Vagina (tissue), 2 donors: ENCODE measurements around the gene SLC37A1. TPM values are rescaled to one million over a fixed set of nuclear protein-coding genes. Genes with fewer than 3 reads are reported as not detected.

ENCODE experiments used
- DNase-seq, 2 donors: peaks; one replicate each; pipeline ENCODE4 v3.0.0-alpha.2; 2017; ENCODE audit errors: extremely low spot score in 2 of 2
- H3K27ac ChIP-seq: fragments of 200-600 bp; sonication (generic); one replicate; pipeline ENCODE4 v1.5.1; 2019
- H3K27me3 ChIP-seq: fragments of 200-600 bp; sonication (generic); one replicate; pipeline ENCODE4 v1.5.1; 2019
- H3K36me3 ChIP-seq, 2 donors: fragments of 200-600 bp; sonication (generic); one replicate each; pipeline ENCODE4 v1.5.1; 2017 to 2019
- H3K4me1 ChIP-seq: fragments of 200-600 bp; sonication (generic); one replicate; pipeline ENCODE4 v1.5.1; 2019
- H3K4me3 ChIP-seq, 2 donors: fragments of 200-600 bp; sonication (generic); 1 replicate in 1 of 2; 2 replicates in 1 of 2; pipeline ENCODE4 v1.5.1; 2016 to 2019
- H3K9me3 ChIP-seq: fragments of 200-600 bp; sonication (generic); one replicate; pipeline ENCODE4 v1.5.1; 2019
- CTCF ChIP-seq, 3 experiments: fragments of 450-650 bp in 2 of 3; fragments of 200-600 bp in 1 of 3; sonication (generic) in 1 of 3; IDR thresholded peaks; one replicate each; pipeline ENCODE4 v1.5.1; 2017 to 2019; ENCODE audit warnings: antibody characterized with exemption in 3 of 3, mild to moderate bottlenecking in 2 of 3, moderate library complexity in 2 of 3
- POLR2A ChIP-seq, 2 donors: fragments of 450-650 bp; IDR thresholded peaks; one replicate each; pipeline ENCODE4 v1.6.1; 2017; ENCODE audit warnings: antibody characterized with exemption in 2 of 2, mild to moderate bottlenecking in 2 of 2, moderate library complexity in 2 of 2
- POLR2AphosphoS5 ChIP-seq, 2 donors: sonication (generic); formaldehyde crosslinking; IDR thresholded peaks; one replicate each; pipeline ENCODE4 v1.9.0; 2017; ENCODE audit warnings: antibody characterized with exemption in 2 of 2, mild to moderate bottlenecking in 2 of 2, low read depth in 1 of 2; ENCODE audit not compliant: insufficient read depth in 1 of 2
- intact Hi-C: fragments of 100-400 bp; cut with DNase I; formaldehyde crosslinking; loops from one replicate; pipeline ENCODE4 v1.15.1; 2023
- total RNA-seq: library from RNA; depleted of rRNA; stranded (reverse); fragments of >200 nt; gene quantifications from one replicate; pipeline ENCODE4 v1.2.3, GENCODE V29; 2016

Gene SLC37A1
- total RNA-seq, 1 donor from 2014 or later: 11.8 TPM

DNA sequence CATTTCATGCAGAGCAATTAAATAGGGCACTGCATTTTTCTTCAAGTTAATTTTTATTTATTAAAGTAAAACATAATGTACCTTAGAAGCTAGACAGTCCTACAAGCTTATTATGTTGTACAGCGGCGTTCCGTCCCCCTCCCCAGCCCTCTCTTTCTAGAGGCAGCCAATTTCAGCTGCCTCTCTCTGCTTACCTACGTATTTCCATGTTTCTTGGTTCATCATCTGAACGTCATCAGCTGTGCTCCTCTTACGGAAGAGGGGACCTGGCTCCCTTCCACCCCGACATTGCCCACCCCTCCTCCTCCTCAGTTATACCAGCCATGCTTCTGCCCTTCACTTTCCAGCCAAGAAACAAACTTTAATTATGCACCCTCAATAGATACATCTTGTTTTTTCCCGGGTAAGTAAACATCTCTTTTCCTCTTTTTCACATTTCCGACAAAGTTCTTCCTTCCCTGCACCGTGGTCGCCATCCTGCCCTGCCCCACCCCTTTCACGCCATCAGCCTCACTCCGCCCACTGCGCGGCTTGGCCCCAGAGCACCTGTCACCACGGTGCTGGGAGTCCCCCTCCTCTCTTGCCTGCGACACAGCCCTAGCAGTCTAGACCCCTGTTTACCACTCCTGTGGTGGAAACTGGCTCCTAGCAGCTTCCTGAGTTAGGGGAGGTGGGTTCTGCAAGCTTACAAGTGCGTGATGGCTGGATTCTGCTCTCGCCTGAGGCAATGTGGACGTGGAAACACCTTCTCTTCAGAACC lies 57.9 kb downstream of the SLC37A1 start:
- no peak overlapping the region for H3K4me3 ChIP-seq
- H3K4me1 ChIP-seq: no peaks in the 10 kb centered on the region
- H3K9me3 ChIP-seq: no peaks in the 10 kb centered on the region
- no peak for DNase-seq
- TF ChIP-seq POLR2AphosphoS5 (IDR thresholded peaks at IDR 0.05; ENCODE audit: insufficient read depth in 1 of 2, low read depth in 1 of 2) (no peak), POLR2A (IDR thresholded peaks at IDR 0.05) (no peak), CTCF (IDR thresholded peaks at IDR 0.05) (no peak)
- no peak overlapping the region for H3K27ac ChIP-seq
- intact Hi-C loops: no loop called here
- H3K36me3 ChIP-seq: peaks cover 0 to 18% of the 10 kb centered on the region in 2 donors
- no peaks in the 10 kb centered on the region for H3K27me3 ChIP-seq

DNA sequence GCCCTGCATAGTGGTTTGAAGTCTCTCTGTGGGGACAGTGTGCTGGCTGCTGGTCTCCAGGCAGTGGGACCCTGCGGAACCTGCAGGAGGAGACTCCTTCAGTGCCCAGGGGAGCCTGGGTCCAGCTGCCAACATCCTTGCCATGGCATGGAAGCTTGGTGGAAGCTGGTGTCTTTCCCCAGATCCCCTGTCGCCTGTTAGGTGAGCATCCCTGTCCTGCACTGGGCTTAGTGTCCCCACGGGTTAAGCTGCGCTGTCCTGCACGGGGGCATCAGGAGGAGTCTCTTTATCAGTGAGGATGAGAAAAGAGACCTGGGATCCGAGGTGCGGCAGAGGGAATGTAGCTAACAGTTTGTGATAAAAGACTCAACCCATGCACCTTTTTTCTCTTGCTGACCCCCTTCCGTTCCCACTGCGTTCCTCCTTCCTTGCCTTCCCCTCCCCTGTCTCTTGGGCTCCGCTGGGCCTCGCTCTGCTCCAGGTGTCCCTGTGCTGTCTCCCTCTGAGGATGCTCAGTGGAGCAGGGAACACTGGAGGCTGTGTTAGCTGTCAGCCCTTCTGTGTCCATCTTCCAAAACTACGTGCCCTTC lies 59.3 kb downstream of the SLC37A1 start:
- no peak overlapping the region for H3K4me3 ChIP-seq
- peaks cover 0 to 18% of the 10 kb centered on the region in 2 donors for H3K36me3 ChIP-seq
- TF ChIP-seq CTCF (IDR thresholded peaks at IDR 0.05) (no peak), POLR2A (IDR thresholded peaks at IDR 0.05) (no peak), POLR2AphosphoS5 (IDR thresholded peaks at IDR 0.05; ENCODE audit: insufficient read depth in 1 of 2, low read depth in 1 of 2) (no peak)
- H3K9me3 ChIP-seq: no peaks in the 10 kb centered on the region
- no peak overlapping the region for H3K27ac ChIP-seq
- intact Hi-C loops: no loop called here
- H3K27me3 ChIP-seq: no peaks in the 10 kb centered on the region
- H3K4me1 ChIP-seq: no peaks in the 10 kb centered on the region
- DNase-seq: no peak

- Histone ChIP-seq H3K27ac (no peak overlapping the region), H3K9me3 (no peaks in the 10 kb centered on the region), H3K27me3 (no peaks in the 10 kb centered on the region), H3K4me3 (no peak overlapping the region), H3K36me3 (peaks cover 0 to 6% of the 10 kb centered on the region in 2 donors), H3K4me1 (no peaks in the 10 kb centered on the region)
- TF ChIP-seq POLR2A (IDR thresholded peaks at IDR 0.05) (no peak), CTCF (IDR thresholded peaks at IDR 0.05) (no peak), POLR2AphosphoS5 (IDR thresholded peaks at IDR 0.05; ENCODE audit: insufficient read depth in 1 of 2, low read depth in 1 of 2) (no peak)
- no peak for DNase-seq
- intact Hi-C loops: no loop called here
These were observed 60.8 kb downstream of the SLC37A1 start for GRCh38 chr21:42574234-42575027.

- no peak for DNase-seq
- H3K9me3 ChIP-seq: no peaks in the 10 kb centered on the region
- no peak overlapping the region for H3K27ac ChIP-seq
- H3K4me1 ChIP-seq: no peaks in the 10 kb centered on the region
- no peaks in the 10 kb centered on the region for H3K27me3 ChIP-seq
- intact Hi-C loops: no loop called here
- TF ChIP-seq CTCF (IDR thresholded peaks at IDR 0.05) (no peak), POLR2A (IDR thresholded peaks at IDR 0.05) (no peak), POLR2AphosphoS5 (IDR thresholded peaks at IDR 0.05; ENCODE audit: insufficient read depth in 1 of 2, low read depth in 1 of 2) (no peak)
- H3K36me3 ChIP-seq: peaks cover 0 to 6% of the 10 kb centered on the region in 2 donors
- H3K4me3 ChIP-seq: no peak overlapping the region
These were observed 61.5 kb downstream of the SLC37A1 start for GRCh38 chr21:42575111-42575510.
